GM12891 (cell line): ENCODE results near the gene FBXO7.

Source experiments
- DNase-seq: peaks from one replicate; pipeline ENCODE4 v3.0.0; 2011; ENCODE audit warnings: low spot score; ENCODE audit not compliant: insufficient read length
- FAIRE-seq: peaks from 2 replicates; lab custom pipeline; 2011; peaks lifted over from hg19 to GRCh38; lab: Jason Lieb, UNC
- PAX5 ChIP-seq: IDR thresholded peaks from 2 replicates; pipeline ENCODE4 v1.6.1; 2011; ENCODE audit warnings: low read length, moderate library complexity, mild to moderate bottlenecking; ENCODE audit not compliant: insufficient read depth, severe bottlenecking
- POLR2A ChIP-seq: IDR thresholded peaks from 2 replicates; pipeline ENCODE4 v1.6.1; 2011; ENCODE audit warnings: low read depth, low read length, control low read depth
- POLR2AphosphoS5 ChIP-seq: IDR thresholded peaks from 2 replicates; pipeline ENCODE4 v1.6.1; 2011; ENCODE audit warnings: low read depth, low read length, control low read depth
- POU2F2 ChIP-seq: IDR thresholded peaks from 2 replicates; pipeline ENCODE4 v1.6.1; 2011; ENCODE audit warnings: low read depth, mild to moderate bottlenecking, control low read depth, low read length, moderate library complexity
- SPI1 ChIP-seq: IDR thresholded peaks from 2 replicates; pipeline ENCODE4 v1.6.1; 2011; ENCODE audit warnings: low read depth, low read length, control low read depth
- TAF1 ChIP-seq: IDR thresholded peaks from 2 replicates; pipeline ENCODE4 v1.6.1; 2011; ENCODE audit warnings: low read depth, low read length, control low read depth

Gene FBXO7

DNA sequence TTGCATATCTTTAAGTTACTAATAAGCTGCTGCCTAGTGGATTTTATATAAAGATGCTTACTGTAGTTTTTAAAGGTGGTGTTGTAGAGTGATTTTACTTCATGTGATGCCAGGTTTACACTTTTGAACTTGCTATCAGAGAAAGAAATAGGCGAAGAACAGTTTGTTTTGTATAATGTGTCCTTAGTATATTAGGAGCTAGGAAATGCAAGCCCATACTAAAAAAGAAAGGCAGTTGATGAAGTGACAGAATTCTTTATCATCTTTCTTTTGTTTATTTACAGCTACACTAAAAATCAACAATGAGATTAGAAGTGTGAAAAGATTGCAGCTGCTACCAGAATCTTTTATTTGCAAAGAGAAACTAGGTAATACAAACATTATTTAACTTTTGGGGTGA, 12.8 kb downstream of the FBXO7 start:
- DNase-seq (no peak), FAIRE-seq (no peak)
- no peak for TF ChIP-seq POLR2A
- TF ChIP-seq POLR2AphosphoS5: no peak
- TF ChIP-seq POU2F2: no peak
- no peak for TF ChIP-seq PAX5
- TF ChIP-seq SPI1: no peak
- no peak for TF ChIP-seq TAF1

- TF ChIP-seq POLR2AphosphoS5: no peak
- TF ChIP-seq POU2F2: no peak
- no peak for TF ChIP-seq PAX5
- no peak for TF ChIP-seq SPI1
- TF ChIP-seq TAF1: no peak
- TF ChIP-seq POLR2A: no peak
- no peak for DNase-seq
- FAIRE-seq: no peak
Observed at GRCh38 chr22:32489377-32489776, 14.8 kb downstream of the FBXO7 start.

GRCh38 chr22:32490279-32490678, 15.7 kb downstream of the FBXO7 start:
- DNase-seq (no peak), FAIRE-seq (no peak)
- no peak for TF ChIP-seq SPI1
- TF ChIP-seq TAF1: no peak
- no peak for TF ChIP-seq PAX5
- TF ChIP-seq POLR2AphosphoS5: no peak
- TF ChIP-seq POLR2A: no peak
- no peak for TF ChIP-seq POU2F2

GRCh38 chr22:32492111-32492510, 17.5 kb downstream of the FBXO7 start:
- TF ChIP-seq POU2F2: no peak
- no peak for TF ChIP-seq POLR2AphosphoS5
- no peak for TF ChIP-seq SPI1
- DNase-seq: no peak
- no peak for FAIRE-seq

- DNase-seq: no peak
- no peak for TF ChIP-seq TAF1
- no peak for TF ChIP-seq SPI1
- no peak for TF ChIP-seq PAX5
- TF ChIP-seq POLR2AphosphoS5: no peak
- TF ChIP-seq POU2F2: no peak
- TF ChIP-seq POLR2A: no peak
- FAIRE-seq: no peak
Observed at GRCh38 chr22:32493551-32493950, 18.9 kb downstream of the FBXO7 start.

GRCh38 chr22:32494971-32495370, 20.4 kb downstream of the FBXO7 start:
- FAIRE-seq: no peak

GRCh38 chr22:32499666-32500065, 25.1 kb downstream of the FBXO7 start:
- no peak for TF ChIP-seq SPI1
- no peak for TF ChIP-seq TAF1
- no peak for TF ChIP-seq PAX5
- no peak for TF ChIP-seq POU2F2
- TF ChIP-seq POLR2A: no peak
- no peak for TF ChIP-seq POLR2AphosphoS5
- DNase-seq: no peak
- no peak for FAIRE-seq

More at GRCh38 chr22:32494971-32495370, 20.4 kb downstream of the FBXO7 start:
- no peak for TF ChIP-seq PAX5
- no peak for TF ChIP-seq POLR2AphosphoS5
- no peak for TF ChIP-seq POLR2A
- TF ChIP-seq SPI1: no peak
- no peak for TF ChIP-seq TAF1
- no peak for TF ChIP-seq POU2F2
- DNase-seq: no peak

- FAIRE-seq (no peak), DNase-seq (no peak)
- TF ChIP-seq POLR2A (no peak), PAX5 (no peak), SPI1 (no peak), POLR2AphosphoS5 (no peak), POU2F2 (no peak), TAF1 (no peak)
Observed at GRCh38 chr22:32501836-32502752, 27.5 kb downstream of the FBXO7 start.

DNA sequence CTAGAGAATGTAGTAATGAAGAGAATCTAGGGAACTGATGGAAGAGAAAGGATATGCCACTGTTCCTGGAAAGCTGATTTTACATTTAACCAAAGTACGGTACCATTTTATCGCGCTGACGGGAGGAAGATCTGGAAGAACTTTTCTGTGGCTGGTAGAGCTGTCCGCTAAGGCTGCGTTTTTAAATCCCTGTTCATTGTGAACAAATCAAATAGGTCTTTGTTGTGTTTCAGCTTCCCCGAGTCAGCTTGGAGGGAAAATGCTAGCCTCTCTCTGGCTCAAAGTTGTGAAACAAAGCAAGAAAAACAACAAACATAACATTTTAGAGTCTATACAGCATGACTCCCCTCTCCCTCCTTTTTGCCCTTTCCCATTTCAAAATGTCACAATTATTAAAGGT, 34.4 kb downstream of the FBXO7 start:
- DNase-seq: no peak
- no peak for FAIRE-seq
- TF ChIP-seq SPI1 (no peak), POLR2A (no peak), POLR2AphosphoS5 (no peak), POU2F2 (no peak), TAF1 (no peak)

DNA sequence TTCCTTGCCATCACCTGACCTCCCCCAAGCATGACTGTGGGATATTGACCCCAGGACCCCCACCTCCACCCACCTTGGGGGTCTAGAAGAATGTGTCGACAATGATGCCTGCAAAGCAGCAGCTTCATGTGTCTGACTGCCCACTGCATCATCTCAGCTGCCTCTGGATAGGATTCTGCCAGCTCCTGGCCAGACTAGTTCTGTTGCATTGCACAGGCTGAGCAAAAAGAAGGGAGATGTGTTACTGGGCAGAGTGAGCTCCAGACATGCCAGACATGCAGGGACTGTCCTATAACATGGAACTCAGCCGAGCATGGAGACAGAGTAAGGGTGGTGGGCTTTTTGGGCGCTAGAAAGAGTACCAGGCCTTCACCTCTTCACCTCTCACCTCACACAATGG, 36.7 kb downstream of the FBXO7 start:
- FAIRE-seq (no peak), DNase-seq (no peak)
- no peak for TF ChIP-seq POU2F2
- TF ChIP-seq POLR2AphosphoS5: no peak
- TF ChIP-seq PAX5: no peak
- TF ChIP-seq TAF1: no peak
- TF ChIP-seq SPI1: no peak
- TF ChIP-seq POLR2A: no peak
